Fibroblast of lung (primary cell): Measurements from ENCODE around the gene GMCL1. TPM values are rescaled to one million over a fixed set of nuclear protein-coding genes. Genes with fewer than 3 reads are reported as not detected.
A peak's percentile ranks its signal among the peaks of the same experiment; 100 is the strongest.
"Not testable (repeated sequence)": the region's sequence is repeated elsewhere in the genome, so short reads cannot be mapped to it uniquely, and the experiment has no call there.

Experiments
- DNase-seq, 2 donors: peaks; one replicate each; pipeline versions ENCODE4 v3.0.0 to v3.0.0-alpha.2; 2010; ENCODE audit warnings: low read depth in 2 of 2
- H2AFZ ChIP-seq: 2 replicates; pipeline ENCODE4 v1.5.1; 2012; ENCODE audit warnings: low read length, control low read depth, inconsistent platforms
- H3K27ac ChIP-seq: 2 replicates; pipeline ENCODE4 v1.5.1; 2011; ENCODE audit warnings: low read length, control low read depth; ENCODE audit not compliant: insufficient read depth
- H3K27me3 ChIP-seq: 2 replicates; pipeline ENCODE4 v1.5.1; 2011; ENCODE audit warnings: mild to moderate bottlenecking, low read length; ENCODE audit not compliant: control insufficient read depth, insufficient read depth
- H3K36me3 ChIP-seq: 2 replicates; pipeline ENCODE4 v1.5.1; 2011; ENCODE audit warnings: low read length; ENCODE audit not compliant: control insufficient read depth, insufficient read depth
- H3K4me1 ChIP-seq: 2 replicates; pipeline ENCODE4 v1.5.1; 2011; ENCODE audit warnings: low read length; ENCODE audit not compliant: control insufficient read depth, insufficient read depth; ENCODE audit errors: extremely low read depth
- H3K4me2 ChIP-seq: 2 replicates; pipeline ENCODE4 v1.5.1; 2011; ENCODE audit warnings: low read length, control low read depth; ENCODE audit not compliant: insufficient read depth; ENCODE audit errors: extremely low read depth
- H3K4me3 ChIP-seq, 4 experiments: fragments of 200-600 bp in 1 of 4; sonication (generic) in 1 of 4; replicated peaks in 1 of 4; 2 replicates each; pipeline ENCODE4 v1.5.1; 2011 to 2016; ENCODE audit warnings: low read length in 4 of 4, low read depth in 3 of 4, mild to moderate bottlenecking in 3 of 4, control low read depth in 2 of 4, inconsistent platforms in 1 of 4, mixed read lengths in 1 of 4; ENCODE audit not compliant: insufficient read depth in 1 of 4; ENCODE audit errors: control extremely low read depth in 1 of 4
- H3K79me2 ChIP-seq: 2 replicates; pipeline ENCODE4 v1.5.1; 2012; ENCODE audit warnings: mild to moderate bottlenecking, low read length, inconsistent platforms; ENCODE audit not compliant: control insufficient read depth, insufficient read depth
- H3K9ac ChIP-seq: 2 replicates; pipeline ENCODE4 v1.5.1; 2011; ENCODE audit warnings: mild to moderate bottlenecking, low read length, control low read depth; ENCODE audit not compliant: insufficient read depth
- H3K9me3 ChIP-seq: 2 replicates; pipeline ENCODE4 v1.5.1; 2012; ENCODE audit warnings: low read depth, low read length; ENCODE audit not compliant: control insufficient read depth, insufficient read depth
- H4K20me1 ChIP-seq: 2 replicates; pipeline ENCODE4 v1.5.1; 2011; ENCODE audit warnings: low read length; ENCODE audit not compliant: control insufficient read depth, insufficient read depth; ENCODE audit errors: extremely low read depth
- EZH2 ChIP-seq: IDR thresholded peaks from 2 replicates; pipeline ENCODE4 v1.5.1; 2012; ENCODE audit warnings: low read length, control low read depth, mild to moderate bottlenecking; ENCODE audit errors: missing control alignments
- polyA plus RNA-seq, 2 donors: library from polyadenylated mRNA; depleted of rRNA in 1 of 2; stranded (reverse) in 1 of 2; unstranded in 1 of 2; fragments of >200 nt; gene quantifications; 2 replicates each; pipeline ENCODE4 v1.2.1, GENCODE V29; 2011 to 2012; ENCODE audit warnings: missing spikeins in 1 of 2
- total RNA-seq: library from RNA; depleted of rRNA; stranded (reverse); fragments of >200 nt; gene quantifications from 2 replicates; pipeline ENCODE4 v1.2.1, GENCODE V29; 2014
- TF ChIP-seq, protein P1 (sequence below), 2 donors: IDR thresholded peaks in 1 of 2; conservative IDR thresholded peaks in 1 of 2; 1 replicate in 1 of 2; 2 replicates in 1 of 2; pipeline ENCODE4 v1.5.1; 2011 to 2012; ENCODE audit warnings: low read length in 2 of 2, control low read depth in 1 of 2, inconsistent platforms in 1 of 2, low read depth in 1 of 2, mild to moderate bottlenecking in 1 of 2

GMCL1 gene
- total and polyA plus RNA-seq, 2 donors (not counting 1 experiment from before 2014, with no cell fraction given), result 9.1 to 12.4 TPM

DNA sequence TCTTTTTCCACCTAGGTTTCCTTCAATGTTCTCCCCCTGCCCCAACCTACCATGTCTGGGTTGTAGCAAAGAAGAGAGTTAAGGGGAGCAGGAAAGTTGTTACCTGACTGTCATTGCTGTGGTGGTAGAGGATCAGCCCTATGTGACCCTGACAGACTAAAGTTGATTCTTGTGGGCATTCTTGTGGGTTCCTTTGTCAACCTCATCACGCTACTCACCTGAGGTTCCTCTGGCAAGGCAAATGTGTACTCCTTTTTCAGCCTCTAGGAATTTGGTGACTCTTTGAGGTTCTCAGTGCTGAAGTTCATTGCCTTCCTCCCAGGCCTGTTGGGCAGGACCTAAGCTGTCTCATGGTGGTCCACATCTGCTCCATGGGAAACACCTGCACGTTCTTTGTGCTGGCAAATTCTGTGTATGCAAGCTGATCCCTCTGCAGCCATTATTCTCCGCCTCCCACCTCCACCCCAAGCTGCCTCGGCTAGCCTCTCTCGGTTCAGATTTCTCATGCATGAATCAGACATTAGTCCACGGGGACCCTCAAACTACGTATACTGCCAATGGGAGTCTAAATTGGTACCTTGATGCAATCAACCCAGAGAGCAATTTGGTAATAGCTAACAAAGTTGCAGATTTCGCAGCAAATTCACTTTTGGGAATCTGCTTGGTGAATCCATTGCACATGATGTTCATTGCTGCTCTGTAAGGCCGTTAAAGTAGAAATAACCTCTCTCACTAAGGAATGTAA lies 1.5 kb upstream of the GMCL1 start:
- Histone ChIP-seq H3K27ac (no peak overlapping the region), H3K4me2 (no peak overlapping the region), H3K36me3 (no peaks in the 10 kb centered on the region), H3K79me2 (peaks cover 25% of the 10 kb centered on the region), H3K4me3 (no peak overlapping the region), H3K4me1 (no peaks in the 10 kb centered on the region), H3K27me3 (no peaks in the 10 kb centered on the region), H3K9me3 (no peaks in the 10 kb centered on the region), H4K20me1 (no peaks in the 10 kb centered on the region), H3K9ac (no peak overlapping the region), H2AFZ (no peak overlapping the region)
- TF ChIP-seq, protein P1, sequence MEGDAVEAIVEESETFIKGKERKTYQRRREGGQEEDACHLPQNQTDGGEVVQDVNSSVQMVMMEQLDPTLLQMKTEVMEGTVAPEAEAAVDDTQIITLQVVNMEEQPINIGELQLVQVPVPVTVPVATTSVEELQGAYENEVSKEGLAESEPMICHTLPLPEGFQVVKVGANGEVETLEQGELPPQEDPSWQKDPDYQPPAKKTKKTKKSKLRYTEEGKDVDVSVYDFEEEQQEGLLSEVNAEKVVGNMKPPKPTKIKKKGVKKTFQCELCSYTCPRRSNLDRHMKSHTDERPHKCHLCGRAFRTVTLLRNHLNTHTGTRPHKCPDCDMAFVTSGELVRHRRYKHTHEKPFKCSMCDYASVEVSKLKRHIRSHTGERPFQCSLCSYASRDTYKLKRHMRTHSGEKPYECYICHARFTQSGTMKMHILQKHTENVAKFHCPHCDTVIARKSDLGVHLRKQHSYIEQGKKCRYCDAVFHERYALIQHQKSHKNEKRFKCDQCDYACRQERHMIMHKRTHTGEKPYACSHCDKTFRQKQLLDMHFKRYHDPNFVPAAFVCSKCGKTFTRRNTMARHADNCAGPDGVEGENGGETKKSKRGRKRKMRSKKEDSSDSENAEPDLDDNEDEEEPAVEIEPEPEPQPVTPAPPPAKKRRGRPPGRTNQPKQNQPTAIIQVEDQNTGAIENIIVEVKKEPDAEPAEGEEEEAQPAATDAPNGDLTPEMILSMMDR (conservative IDR thresholded peaks at IDR 0.05 in 1 of 2, IDR thresholded peaks at IDR 0.05 in 1 of 2; ENCODE audit: low read depth in 1 of 2, low read length in 2 of 2), result no peak
- TF ChIP-seq EZH2, result no peak
- peak; percentile 8 to 32 for DNase-seq

DNA sequence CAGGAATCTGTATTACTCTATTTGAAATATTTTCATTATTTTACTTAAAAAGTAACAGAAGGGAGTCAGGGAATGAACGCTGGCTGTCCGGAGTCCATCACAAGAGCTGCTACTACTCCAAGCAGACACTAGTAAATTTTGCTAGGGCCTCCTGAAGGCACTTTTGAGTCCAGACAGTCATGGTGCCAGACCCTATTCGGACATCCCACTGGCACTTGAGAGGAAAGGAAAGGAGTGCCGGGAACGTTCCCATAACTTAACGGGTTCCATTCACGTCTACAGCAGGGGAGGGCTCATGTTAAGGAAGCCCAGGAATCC lies 563 bp upstream of the GMCL1 start:
- Histone ChIP-seq H4K20me1 (no peaks in the 10 kb centered on the region), H3K9me3 (no peaks in the 10 kb centered on the region), H3K4me3 (peak overlapping the region; percentile 62 to 90 (median 81)), H2AFZ (peak overlapping the region; percentile 76), H3K9ac (peak overlapping the region; percentile 82), H3K27me3 (no peaks in the 10 kb centered on the region), H3K27ac (peak overlapping the region; percentile 90), H3K4me2 (peak overlapping the region; percentile 79), H3K4me1 (no peaks in the 10 kb centered on the region), H3K79me2 (peaks cover 25% of the 10 kb centered on the region), H3K36me3 (no peaks in the 10 kb centered on the region)
- TF ChIP-seq, protein P1 (conservative IDR thresholded peaks at IDR 0.05 in 1 of 2, IDR thresholded peaks at IDR 0.05 in 1 of 2; ENCODE audit: low read depth in 1 of 2, low read length in 2 of 2), result no peak
- no peak for TF ChIP-seq EZH2
- DNase-seq, result no peak

DNA sequence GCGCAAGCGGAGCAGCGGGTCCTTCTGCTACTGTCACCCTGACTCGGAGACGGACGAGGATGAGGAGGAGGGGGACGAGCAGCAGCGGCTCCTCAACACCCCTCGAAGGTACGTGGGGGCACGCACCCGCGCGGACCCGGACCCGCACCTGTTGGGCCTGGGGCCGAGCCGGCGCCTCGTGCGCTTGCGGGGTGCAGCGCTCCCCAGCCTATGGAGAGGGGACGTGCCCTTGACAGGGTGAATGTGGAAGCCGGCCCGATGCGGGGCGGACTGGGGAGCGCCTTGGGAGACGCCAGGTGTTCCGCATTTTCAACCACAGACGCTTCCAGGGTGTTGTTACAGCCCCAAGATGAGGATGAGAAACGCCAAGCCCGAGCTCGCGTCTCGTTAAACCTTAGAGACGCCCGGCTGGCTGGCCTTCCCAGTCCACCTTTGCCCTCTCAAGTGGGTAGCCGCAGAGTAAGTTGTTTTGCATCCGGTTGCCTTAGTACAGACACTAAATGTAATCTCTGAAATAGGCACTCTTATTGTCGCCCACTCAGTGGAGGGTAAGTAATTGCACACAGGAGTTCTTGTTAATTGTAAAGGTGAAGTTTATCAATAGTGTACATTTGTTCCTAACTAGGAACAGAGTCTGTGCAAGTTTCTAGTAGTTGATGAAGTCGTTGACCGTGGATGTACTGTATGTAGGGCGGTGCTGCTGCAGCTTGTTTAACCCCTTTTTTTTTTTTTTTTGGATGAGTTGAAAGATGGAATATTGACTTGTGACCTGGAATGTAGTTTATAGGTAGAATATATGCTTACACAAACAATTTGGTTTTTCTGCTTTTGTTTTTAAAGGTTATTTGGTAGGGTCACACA lies 815 bp downstream of the GMCL1 start:
- Histone ChIP-seq H3K4me1 (no peaks in the 10 kb centered on the region), H3K27ac (peak overlapping the region; percentile 90), H3K36me3 (no peaks in the 10 kb centered on the region), H3K9ac (peak overlapping the region; percentile 76), H3K4me2 (peak overlapping the region; percentile 82), H3K9me3 (no peaks in the 10 kb centered on the region), H2AFZ (peak overlapping the region; percentile 68), H4K20me1 (no peaks in the 10 kb centered on the region), H3K4me3 (peak overlapping the region; percentile 75 to 90 (median 84)), H3K79me2 (peaks cover 25% of the 10 kb centered on the region), H3K27me3 (no peaks in the 10 kb centered on the region)
- peak; percentile 24 to 29 for DNase-seq
- TF ChIP-seq EZH2, result no peak

DNA sequence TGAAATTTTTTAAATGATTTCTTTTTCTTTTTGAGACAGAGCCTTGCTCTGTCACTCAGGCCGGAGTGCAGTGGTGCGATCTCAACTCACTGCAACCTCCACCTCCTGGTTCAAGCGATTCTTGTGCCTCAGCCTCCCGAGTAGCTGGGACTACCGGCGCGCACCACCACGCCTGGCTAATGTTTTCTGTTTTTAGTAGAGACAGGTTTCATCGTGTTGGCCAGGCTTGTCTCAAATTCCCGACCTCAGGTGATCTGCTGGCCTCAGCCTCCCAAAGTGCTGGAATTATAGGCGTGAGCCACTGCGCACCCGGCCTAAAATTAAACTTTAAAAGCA lies 1.4 kb downstream of the GMCL1 start:
- not testable (repeated sequence) for DNase-seq, H3K27me3 ChIP-seq, H4K20me1 ChIP-seq, H2AFZ ChIP-seq, H3K4me1 ChIP-seq, H3K36me3 ChIP-seq, H3K9ac ChIP-seq, H3K9me3 ChIP-seq
- Histone ChIP-seq H3K4me2 (peak overlapping the region; percentile 82), H3K79me2 (peaks cover 26% of the 10 kb centered on the region), H3K4me3 (peak overlapping the region; percentile 75 to 90 (median 84)), H3K27ac (peak overlapping the region; percentile 90)
